Pancreas (tissue), 10 donors: ENCODE data around the gene GTF3C6. TPM values are rescaled to one million over a fixed set of nuclear protein-coding genes. Genes with fewer than 3 reads are reported as not detected.

ENCODE experiments used
- ATAC-seq, 4 donors: fragments of 200-7000 bp; cut with Tn5 transposase; one replicate each; pipeline versions ENCODE4 v1.8.0 to v1.9.1; 2020; ENCODE audit warnings: mild to moderate bottlenecking in 4 of 4, moderate library complexity in 4 of 4
- DNase-seq, 6 donors: peaks; one replicate each; pipeline ENCODE4 v3.0.0-alpha.2; 2020
- FAIRE-seq: peaks from 2 replicates; lab custom pipeline; 2012; peaks lifted over from hg19 to GRCh38; lab: Jason Lieb, UNC
- H3K27ac ChIP-seq, 4 donors: fragments of 200-600 bp; sonication (generic); 1 replicate in 3 of 4; 2 replicates in 1 of 4; pipeline versions ENCODE4 v1.5.0 to v1.8.0; 2020
- H3K27me3 ChIP-seq, 4 donors: fragments of 200-600 bp; one replicate each; pipeline ENCODE4 v1.8.0; 2021
- H3K36me3 ChIP-seq, 3 donors: fragments of 200-600 bp; sonication (generic) in 1 of 3; one replicate each; pipeline versions ENCODE4 v1.5.0 to v1.8.0; 2020 to 2021
- H3K4me1 ChIP-seq, 3 donors: fragments of 200-600 bp; one replicate each; pipeline ENCODE4 v1.8.0; 2021
- H3K4me3 ChIP-seq, 4 donors: fragments of 200-600 bp; sonication (generic) in 2 of 4; one replicate each; pipeline versions ENCODE4 v1.5.0 to v1.8.0; 2020 to 2021
- H3K9me3 ChIP-seq, 4 donors: fragments of 200-600 bp; one replicate each; pipeline ENCODE4 v1.8.0; 2021
- CTCF ChIP-seq, 4 donors: fragments of 200-600 bp; sonication (generic) in 3 of 4; IDR thresholded peaks; one replicate each; pipeline versions ENCODE4 v1.5.0 to v1.8.0; 2021; ENCODE audit warnings: antibody characterized with exemption in 4 of 4
- WGBS, 2 donors: extraction: QIAGEN DNeasy Blood & Tissue Kit; methylation state at CpG; one replicate each; pipeline ENCODE4 v1.1.7; 2013; 5-methylcytosine and 5-hydroxymethylcytosine counted together
- intact Hi-C, 3 donors: fragments of 100-400 bp; cut with DNase I; formaldehyde crosslinking; loops; one replicate each; pipeline versions ENCODE4 v1.11.1 to v1.14.2; 2022
- polyA plus RNA-seq, 2 donors: library from polyadenylated mRNA; stranded (reverse); fragments of 200-250 nt; gene quantifications; one replicate each; pipeline ENCODE4 v1.2.3, GENCODE V29; 2013
- total RNA-seq, 6 donors: library from RNA; stranded (reverse); fragmentation: NEBNext Ultra II Directional in 4 of 6; extraction: Animal tissue kit (Norgen Biotek cat#: 25700) in 4 of 6; gene quantifications; one replicate each; pipeline versions ENCODE4 v1.2.1 to v1.2.4, GENCODE V29; 2021 to 2023
- donor health status: healthy with polysubstance abuse.
- donor health status: DM: no; HTN: no; CAD: no; lungs with moderate emphysema.
- donor health status: DM: no; HTN: no; CAD: no.
- donor health status: control.
- donor health status: control.
- donor health status: Bipolar disorder and iron deficiency.
- donor health status: DM: yes; HTN: yes; CAD: no.
- donor health status: DM: no; HTN: no; CAD: no.
- donor health status: DM: no; HTN: no; CAD: no.
- donor health status: DM: yes; HTN: yes; CAD: no.

The GTF3C6 gene
- total and polyA plus RNA-seq, 8 donors: 14.8 to 37.1 (median 26.1) TPM

GRCh38 chr6:110949679-110950285 is 8.7 kb upstream of the GTF3C6 start:
- WGBS, 2 donors: 27 to 29% methylated on average over 8 of the region's 8 CpGs
- H3K4me1 ChIP-seq: no peaks in the 10 kb centered on the region
- intact Hi-C loops: loop anchor here in 2 of 3 donors (5.0 to 10.0 kb wide), 3 partner anchors 262 to 422 kb away; no protein-coding TSS in a partner anchor
- peak in 3 of 4 donors; percentile 29 to 52 (median 30) for TF ChIP-seq CTCF (IDR thresholded peaks at IDR 0.05)
- no peak overlapping the region for H3K27ac ChIP-seq
- H3K27me3 ChIP-seq: no peaks in the 10 kb centered on the region
- H3K9me3 ChIP-seq: no peaks in the 10 kb centered on the region
- no peaks in the 10 kb centered on the region for H3K36me3 ChIP-seq
- DNase-seq (no peak), FAIRE-seq (no peak), ATAC-seq (peak in 3 of 4 donors; percentile 48 to 54 (median 53))
- no peak overlapping the region for H3K4me3 ChIP-seq

- intact Hi-C loops: loop anchor here in 1 of 3 donors (5.0 kb wide), 2 partner anchors 263 to 423 kb away; no protein-coding TSS in a partner anchor
- H3K27ac ChIP-seq: no peak overlapping the region
- no peak for FAIRE-seq
- H3K9me3 ChIP-seq: no peaks in the 10 kb centered on the region
- H3K36me3 ChIP-seq: no peaks in the 10 kb centered on the region
- no peak for TF ChIP-seq CTCF (IDR thresholded peaks at IDR 0.05)
- no peak for DNase-seq
- no peaks in the 10 kb centered on the region for H3K4me1 ChIP-seq
- ATAC-seq: no peak
- H3K27me3 ChIP-seq: no peaks in the 10 kb centered on the region
- H3K4me3 ChIP-seq: no peak overlapping the region
These were observed 8.1 kb upstream of the GTF3C6 start for GRCh38 chr6:110950440-110950839.

- intact Hi-C loops: loop anchor here in 1 of 3 donors (5.0 kb wide), 2 partner anchors 264 to 424 kb away; no protein-coding TSS in a partner anchor
- FAIRE-seq (no peak), ATAC-seq (no peak), DNase-seq (no peak)
- Histone ChIP-seq H3K4me1 (no peaks in the 10 kb centered on the region), H3K4me3 (no peak overlapping the region), H3K9me3 (no peaks in the 10 kb centered on the region), H3K27ac (no peak overlapping the region), H3K36me3 (no peaks in the 10 kb centered on the region), H3K27me3 (no peaks in the 10 kb centered on the region)
- 51 to 59% methylated on average over 1 of the region's 1 CpG for WGBS, 2 donors
- no peak for TF ChIP-seq CTCF (IDR thresholded peaks at IDR 0.05)
These were observed 7.5 kb upstream of the GTF3C6 start for GRCh38 chr6:110951008-110951407.

- H3K36me3 ChIP-seq: no peaks in the 10 kb centered on the region
- no peak overlapping the region for H3K27ac ChIP-seq
- intact Hi-C loops: loop anchor here in 1 of 3 donors (5.0 kb wide), 2 partner anchors 265 to 425 kb away; no protein-coding TSS in a partner anchor
- H3K27me3 ChIP-seq: no peaks in the 10 kb centered on the region
- no peak for TF ChIP-seq CTCF (IDR thresholded peaks at IDR 0.05)
- no peaks in the 10 kb centered on the region for H3K9me3 ChIP-seq
- DNase-seq: no peak
- no peak for FAIRE-seq
- WGBS, 2 donors: 63 to 65% methylated on average over 8 of the region's 8 CpGs
- no peak overlapping the region for H3K4me3 ChIP-seq
- ATAC-seq: peak in 3 of 4 donors; percentile 12 to 25 (median 25)
- H3K4me1 ChIP-seq: no peaks in the 10 kb centered on the region
These were observed 6.3 kb upstream of the GTF3C6 start for GRCh38 chr6:110951986-110952794.
